Measurements from ENCODE around the gene LDAH.

LDAH gene

DNA sequence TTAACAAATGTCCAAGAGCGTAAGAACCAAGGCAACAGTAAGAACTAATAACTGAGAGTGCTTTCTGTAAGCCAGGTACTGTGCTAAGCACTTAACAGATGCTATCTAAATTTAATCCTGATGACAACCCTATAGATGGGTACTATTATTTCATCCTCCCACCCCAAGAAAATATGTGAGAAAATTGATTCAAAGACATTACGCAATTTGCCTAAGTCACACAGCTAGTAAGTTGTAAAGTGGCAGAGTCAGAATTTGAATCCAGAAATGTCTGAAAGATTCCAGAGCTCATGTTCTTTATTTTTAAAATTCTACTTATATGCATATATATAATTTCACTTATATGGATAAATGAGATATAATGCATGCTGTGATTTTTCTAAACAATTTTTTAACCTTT is 10.1 kb downstream of the LDAH start:
- H3K9me3 ChIP-seq (replicated peaks in 1 of 2; ENCODE audit: control insufficient read depth in 2 of 2, insufficient read depth in 1 of 2, low read depth in 1 of 2, low read length in 2 of 2) = peaks cover 0 to 2% of the 10 kb centered on the region in 2 donors
- no peak overlapping the region for H3K9ac ChIP-seq (ENCODE audit: low read depth, low read length, poor library complexity)
- H3K36me3 ChIP-seq (replicated peaks in 1 of 2; ENCODE audit: control insufficient read depth in 2 of 2, insufficient read depth in 2 of 2, low read length in 2 of 2) = peaks cover 0 to 2% of the 10 kb centered on the region in 2 donors
- WGBS, 2 donors (ENCODE audit: extremely low coverage in 2 of 2, insufficient read length in 2 of 2, insufficient replicate concordance in 1 of 2) = no CpG with 5 or more reads among the region's 2 CpGs
- no peak overlapping the region for H3K4me3 ChIP-seq (ENCODE audit: low read length in 2 of 2)
- H2AFZ ChIP-seq (ENCODE audit: low read length) = no peak overlapping the region
- no peak overlapping the region for H2BK15ac ChIP-seq (ENCODE audit: low read length)
- H3K18ac ChIP-seq (ENCODE audit: low read length) = no peak overlapping the region
- H2BK5ac ChIP-seq (ENCODE audit: low read length) = no peak overlapping the region
- no peaks in the 10 kb centered on the region for H3K4me1 ChIP-seq (ENCODE audit: control insufficient read depth in 2 of 2, insufficient read depth in 1 of 2, low read depth in 1 of 2, low read length in 2 of 2)
- H4K8ac ChIP-seq (ENCODE audit: low read depth, low read length) = no peak overlapping the region
- no peak overlapping the region for H2AK5ac ChIP-seq (ENCODE audit: low read depth, low read length)
- H4K91ac ChIP-seq (ENCODE audit: low read depth, low read length, poor library complexity) = no peak overlapping the region
- DNase-seq (ENCODE audit: low spot score) = no peak
- H3K23ac ChIP-seq (ENCODE audit: low read depth, low read length, poor library complexity) = no peak overlapping the region
- H3K4ac ChIP-seq (ENCODE audit: low read length) = no peak overlapping the region
- no peak overlapping the region for H2BK120ac ChIP-seq (ENCODE audit: low read depth, low read length)
- H3K14ac ChIP-seq (ENCODE audit: low read length) = no peak overlapping the region
- no peak overlapping the region for H2BK12ac ChIP-seq (ENCODE audit: low read length)
- no peaks in the 10 kb centered on the region for H3K27me3 ChIP-seq (ENCODE audit: control insufficient read depth in 3 of 3, insufficient read depth in 3 of 3, low read depth in 1 of 3, low read length in 3 of 3)
- no peaks in the 10 kb centered on the region for H3K79me1 ChIP-seq (ENCODE audit: low read depth, low read length)
- H3K27ac ChIP-seq (replicated peaks; ENCODE audit: low read length) = no peak overlapping the region
- no peak overlapping the region for H3K4me2 ChIP-seq (ENCODE audit: insufficient read depth, low read length, poor library complexity, severe bottlenecking)

DNA sequence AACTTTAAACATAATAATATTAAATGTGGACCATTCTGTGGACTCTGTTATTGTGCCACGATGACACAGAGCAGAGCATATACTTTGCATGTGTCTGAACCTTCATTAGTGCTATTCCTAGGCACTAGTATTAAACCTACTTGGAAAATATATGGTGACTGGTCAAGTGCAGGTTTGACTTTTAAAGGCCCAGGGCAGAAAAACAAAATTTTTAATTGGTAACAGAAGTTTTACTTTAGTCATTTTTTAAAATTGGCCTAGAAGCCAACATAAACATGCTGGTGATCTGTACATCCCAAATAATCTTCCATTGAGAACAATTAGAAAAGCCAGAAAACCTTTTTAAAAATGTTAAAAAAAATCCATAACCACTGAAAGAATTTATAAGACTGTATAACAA is 16.6 kb downstream of the LDAH start:
- Histone ChIP-seq H3K4me2 (ENCODE audit: insufficient read depth, low read length, poor library complexity, severe bottlenecking) (no peak overlapping the region), H4K8ac (ENCODE audit: low read depth, low read length) (no peak overlapping the region)

DNA sequence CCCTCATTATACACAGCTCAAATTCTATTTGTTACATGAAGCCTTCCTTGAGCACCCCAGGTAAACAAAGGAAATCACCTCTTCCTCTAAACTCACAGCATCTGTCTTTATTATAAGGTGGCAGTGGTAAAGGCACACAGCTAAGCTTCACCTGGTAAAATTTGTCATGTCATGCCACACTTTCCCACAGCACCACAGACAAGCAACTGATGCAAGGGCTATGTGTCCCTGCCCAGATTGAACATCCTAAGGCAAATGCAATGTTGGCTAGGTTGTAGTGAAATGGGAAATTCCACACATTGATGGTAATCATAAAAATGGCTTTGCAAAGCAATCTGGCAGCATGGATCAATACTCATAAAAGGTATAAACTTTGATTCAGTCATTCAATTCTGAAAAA is 18.9 kb downstream of the LDAH start:
- H2BK5ac ChIP-seq (ENCODE audit: low read length) = no peak overlapping the region
- no peak for DNase-seq (ENCODE audit: low spot score)

More for the DNA sequence above, 16.6 kb downstream of the LDAH start:
- DNase-seq (ENCODE audit: low spot score) = no peak
- no peak overlapping the region for H3K9ac ChIP-seq (ENCODE audit: low read depth, low read length, poor library complexity)
- no peak overlapping the region for H3K4me3 ChIP-seq (ENCODE audit: low read length in 2 of 2)
- WGBS, 2 donors (ENCODE audit: extremely low coverage in 2 of 2, insufficient read length in 2 of 2, insufficient replicate concordance in 1 of 2) = no CpG with 5 or more reads among the region's 1 CpG
- no peak overlapping the region for H3K18ac ChIP-seq (ENCODE audit: low read length)
- no peak overlapping the region for H2AK5ac ChIP-seq (ENCODE audit: low read depth, low read length)
- no peak overlapping the region for H2BK120ac ChIP-seq (ENCODE audit: low read depth, low read length)
- H3K23ac ChIP-seq (ENCODE audit: low read depth, low read length, poor library complexity) = no peak overlapping the region
- H3K27ac ChIP-seq (replicated peaks; ENCODE audit: low read length) = no peak overlapping the region
- peaks cover 0 to 2% of the 10 kb centered on the region in 2 donors for H3K36me3 ChIP-seq (replicated peaks in 1 of 2; ENCODE audit: control insufficient read depth in 2 of 2, insufficient read depth in 2 of 2, low read length in 2 of 2)
- no peak overlapping the region for H3K14ac ChIP-seq (ENCODE audit: low read length)
- no peaks in the 10 kb centered on the region for H3K79me1 ChIP-seq (ENCODE audit: low read depth, low read length)
- no peak overlapping the region for H2BK5ac ChIP-seq (ENCODE audit: low read length)
- H3K9me3 ChIP-seq (replicated peaks in 1 of 2; ENCODE audit: control insufficient read depth in 2 of 2, insufficient read depth in 1 of 2, low read depth in 1 of 2, low read length in 2 of 2) = peaks cover 0 to 2% of the 10 kb centered on the region in 2 donors
- no peak overlapping the region for H4K91ac ChIP-seq (ENCODE audit: low read depth, low read length, poor library complexity)
- no peak overlapping the region for H3K4ac ChIP-seq (ENCODE audit: low read length)
- H2AFZ ChIP-seq (ENCODE audit: low read length) = no peak overlapping the region
- no peak overlapping the region for H2BK12ac ChIP-seq (ENCODE audit: low read length)
- no peaks in the 10 kb centered on the region for H3K4me1 ChIP-seq (ENCODE audit: control insufficient read depth in 2 of 2, insufficient read depth in 1 of 2, low read depth in 1 of 2, low read length in 2 of 2)
- H3K27me3 ChIP-seq (ENCODE audit: control insufficient read depth in 3 of 3, insufficient read depth in 3 of 3, low read depth in 1 of 3, low read length in 3 of 3) = no peaks in the 10 kb centered on the region
- no peak overlapping the region for H2BK15ac ChIP-seq (ENCODE audit: low read length)

DNA sequence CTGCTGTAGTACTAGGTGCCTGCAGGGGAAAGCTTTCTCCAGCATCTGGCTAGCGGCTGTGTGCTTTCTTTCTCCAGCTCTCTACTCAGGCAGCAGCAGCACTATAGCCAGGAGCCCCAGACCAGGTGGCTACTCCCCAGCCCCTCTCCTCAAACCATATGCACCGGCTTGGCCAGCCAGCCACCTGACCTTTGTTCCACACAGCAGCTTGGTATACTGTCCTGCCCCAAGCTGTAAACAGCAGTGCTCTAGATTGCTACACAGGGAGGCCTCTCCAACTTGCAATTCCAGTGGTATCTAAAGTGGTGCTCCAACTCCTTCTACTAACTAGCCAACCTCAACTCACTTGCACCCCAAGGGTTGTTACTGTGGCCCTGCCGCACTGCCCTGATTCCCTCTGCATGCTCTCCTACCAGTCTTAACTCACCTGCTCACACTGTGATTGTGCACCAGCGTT is 19.6 kb downstream of the LDAH start:
- no peak overlapping the region for H4K91ac ChIP-seq (ENCODE audit: low read depth, low read length, poor library complexity)
- no peaks in the 10 kb centered on the region for H3K4me1 ChIP-seq (ENCODE audit: control insufficient read depth in 2 of 2, insufficient read depth in 1 of 2, low read depth in 1 of 2, low read length in 2 of 2)
- no peak for DNase-seq (ENCODE audit: low spot score)
- no peak overlapping the region for H3K27ac ChIP-seq (replicated peaks; ENCODE audit: low read length)
- no peak overlapping the region for H3K4me2 ChIP-seq (ENCODE audit: insufficient read depth, low read length, poor library complexity, severe bottlenecking)
- H2BK12ac ChIP-seq (ENCODE audit: low read length) = peak overlapping the region; percentile 73
- H2AFZ ChIP-seq (ENCODE audit: low read length) = no peak overlapping the region
- no peak overlapping the region for H3K23ac ChIP-seq (ENCODE audit: low read depth, low read length, poor library complexity)
- H2AK5ac ChIP-seq (ENCODE audit: low read depth, low read length) = no peak overlapping the region
- H3K27me3 ChIP-seq (ENCODE audit: control insufficient read depth in 3 of 3, insufficient read depth in 3 of 3, low read depth in 1 of 3, low read length in 3 of 3) = no peaks in the 10 kb centered on the region
- H3K14ac ChIP-seq (ENCODE audit: low read length) = no peak overlapping the region
- no peak overlapping the region for H3K4ac ChIP-seq (ENCODE audit: low read length)
- no peak overlapping the region for H3K4me3 ChIP-seq (ENCODE audit: low read length in 2 of 2)
- H3K9ac ChIP-seq (ENCODE audit: low read depth, low read length, poor library complexity) = no peak overlapping the region
- no peak overlapping the region for H2BK120ac ChIP-seq (ENCODE audit: low read depth, low read length)
- no peak overlapping the region for H2BK5ac ChIP-seq (ENCODE audit: low read length)
- no peaks in the 10 kb centered on the region for H3K9me3 ChIP-seq (replicated peaks in 1 of 2; ENCODE audit: control insufficient read depth in 2 of 2, insufficient read depth in 1 of 2, low read depth in 1 of 2, low read length in 2 of 2)
- no peak overlapping the region for H4K8ac ChIP-seq (ENCODE audit: low read depth, low read length)
- no peaks in the 10 kb centered on the region for H3K79me1 ChIP-seq (ENCODE audit: low read depth, low read length)
- no CpG with 5 or more reads among the region's 4 CpGs for WGBS, 2 donors (ENCODE audit: extremely low coverage in 2 of 2, insufficient read length in 2 of 2, insufficient replicate concordance in 1 of 2)
- no peak overlapping the region for H3K18ac ChIP-seq (ENCODE audit: low read length)
- H2BK15ac ChIP-seq (ENCODE audit: low read length) = no peak overlapping the region
- H3K36me3 ChIP-seq (replicated peaks in 1 of 2; ENCODE audit: control insufficient read depth in 2 of 2, insufficient read depth in 2 of 2, low read length in 2 of 2) = peaks cover 2 to 23% of the 10 kb centered on the region in 2 donors

More for the DNA sequence above, 18.9 kb downstream of the LDAH start:
- Histone ChIP-seq H3K9ac (ENCODE audit: low read depth, low read length, poor library complexity) (no peak overlapping the region), H3K4me1 (ENCODE audit: control insufficient read depth in 2 of 2, insufficient read depth in 1 of 2, low read depth in 1 of 2, low read length in 2 of 2) (no peaks in the 10 kb centered on the region), H2BK15ac (ENCODE audit: low read length) (no peak overlapping the region), H4K8ac (ENCODE audit: low read depth, low read length) (no peak overlapping the region), H3K36me3 (replicated peaks in 1 of 2; ENCODE audit: control insufficient read depth in 2 of 2, insufficient read depth in 2 of 2, low read length in 2 of 2) (peaks cover 2 to 17% of the 10 kb centered on the region in 2 donors), H2BK120ac (ENCODE audit: low read depth, low read length) (no peak overlapping the region), H3K79me1 (ENCODE audit: low read depth, low read length) (no peaks in the 10 kb centered on the region), H4K91ac (ENCODE audit: low read depth, low read length, poor library complexity) (no peak overlapping the region), H3K18ac (ENCODE audit: low read length) (no peak overlapping the region), H3K27ac (replicated peaks; ENCODE audit: low read length) (no peak overlapping the region), H3K4ac (ENCODE audit: low read length) (no peak overlapping the region), H2AFZ (ENCODE audit: low read length) (no peak overlapping the region), H3K14ac (ENCODE audit: low read length) (no peak overlapping the region), H3K9me3 (replicated peaks in 1 of 2; ENCODE audit: control insufficient read depth in 2 of 2, insufficient read depth in 1 of 2, low read depth in 1 of 2, low read length in 2 of 2) (no peaks in the 10 kb centered on the region), H3K4me3 (ENCODE audit: low read length in 2 of 2) (no peak overlapping the region), H3K27me3 (ENCODE audit: control insufficient read depth in 3 of 3, insufficient read depth in 3 of 3, low read depth in 1 of 3, low read length in 3 of 3) (no peaks in the 10 kb centered on the region), H3K4me2 (ENCODE audit: insufficient read depth, low read length, poor library complexity, severe bottlenecking) (no peak overlapping the region), H2AK5ac (ENCODE audit: low read depth, low read length) (no peak overlapping the region), H3K23ac (ENCODE audit: low read depth, low read length, poor library complexity) (no peak overlapping the region), H2BK12ac (ENCODE audit: low read length) (no peak overlapping the region)
